Gastrocnemius medialis (tissue), 4 donors: ENCODE results near the gene SLC2A3. TPM values are rescaled to one million over a fixed set of nuclear protein-coding genes. Genes with fewer than 3 reads are reported as not detected.

ENCODE experiments used
- ATAC-seq, 2 donors: fragments of 150-250 bp; one replicate each; pipeline ENCODE4 v1.9.1; 2016
- DNase-seq, 2 donors: peaks; one replicate each; pipeline ENCODE4 v3.0.0-alpha.2; 2019
- H3K27ac ChIP-seq, 4 donors: fragments of 200-600 bp; sonication (generic); 1 replicate in 1 of 4; 2 replicates in 3 of 4; pipeline ENCODE4 v1.5.1; 2016 to 2018; ENCODE audit warnings: mild to moderate bottlenecking in 2 of 4, moderate library complexity in 1 of 4
- H3K27me3 ChIP-seq, 3 donors: fragments of 200-600 bp; sonication (generic) in 2 of 3; 1 replicate in 1 of 3; 2 replicates in 2 of 3; pipeline versions ENCODE4 v1.5.1 to v1.6.0; 2016 to 2019; ENCODE audit warnings: mild to moderate bottlenecking in 1 of 3, moderate library complexity in 1 of 3
- H3K36me3 ChIP-seq, 2 donors: fragments of 200-600 bp; sonication (generic) in 1 of 2; one replicate each; pipeline ENCODE4 v1.5.1; 2017 to 2018
- H3K4me1 ChIP-seq, 2 donors: fragments of 200-600 bp; sonication (generic) in 1 of 2; one replicate each; pipeline ENCODE4 v1.5.1; 2016 to 2017; ENCODE audit warnings: mild to moderate bottlenecking in 2 of 2
- H3K4me3 ChIP-seq, 4 donors: fragments of 200-600 bp; sonication (generic) in 3 of 4; 1 replicate in 1 of 4; 2 replicates in 3 of 4; pipeline ENCODE4 v1.5.1; 2016 to 2019; ENCODE audit warnings: mild to moderate bottlenecking in 2 of 4
- H3K9me3 ChIP-seq, 3 donors: fragments of 200-600 bp; sonication (generic) in 2 of 3; 1 replicate in 1 of 3; 2 replicates in 2 of 3; pipeline ENCODE4 v1.5.1; 2016 to 2019
- POLR2A ChIP-seq, 2 donors: fragments of 450-650 bp; IDR thresholded peaks; one replicate each; pipeline ENCODE4 v1.6.1; 2017; ENCODE audit warnings: antibody characterized with exemption in 2 of 2, mild to moderate bottlenecking in 2 of 2, moderate library complexity in 2 of 2
- in situ Hi-C, 4 donors: fragments of 200-750 bp; cut with MboI; loops; one replicate each; pipeline versions ENCODE4 v1.15.0 to v1.8.0; 2017; ENCODE audit warnings: low sequenced_read_pairs in 4 of 4
- intact Hi-C: fragments of 100-400 bp; cut with DNase I; formaldehyde crosslinking; loops from one replicate; pipeline ENCODE4 v1.15.1; 2023; ENCODE audit warnings: low total_unique reads
- total RNA-seq, 4 donors: library from RNA; depleted of rRNA; stranded (reverse); fragments of >200 nt; gene quantifications; one replicate each; pipeline versions ENCODE4 v1.1.0 to v1.2.3, GENCODE V29; 2016
- TF ChIP-seq, protein P1 (sequence below), 5 experiments: fragments of 450-650 bp in 3 of 5; fragments of 200-600 bp in 2 of 5; sonication (generic) in 2 of 5; IDR thresholded peaks in 4 of 5; conservative IDR thresholded peaks in 1 of 5; 1 replicate in 4 of 5; 2 replicates in 1 of 5; pipeline ENCODE4 v1.5.1; 2016 to 2019; ENCODE audit warnings: antibody characterized with exemption in 5 of 5, mild to moderate bottlenecking in 3 of 5, moderate library complexity in 3 of 5

Gene SLC2A3
- total RNA-seq, 4 donors from 2014 or later, result 19.3 to 27.2 (median 23.7) TPM

DNA sequence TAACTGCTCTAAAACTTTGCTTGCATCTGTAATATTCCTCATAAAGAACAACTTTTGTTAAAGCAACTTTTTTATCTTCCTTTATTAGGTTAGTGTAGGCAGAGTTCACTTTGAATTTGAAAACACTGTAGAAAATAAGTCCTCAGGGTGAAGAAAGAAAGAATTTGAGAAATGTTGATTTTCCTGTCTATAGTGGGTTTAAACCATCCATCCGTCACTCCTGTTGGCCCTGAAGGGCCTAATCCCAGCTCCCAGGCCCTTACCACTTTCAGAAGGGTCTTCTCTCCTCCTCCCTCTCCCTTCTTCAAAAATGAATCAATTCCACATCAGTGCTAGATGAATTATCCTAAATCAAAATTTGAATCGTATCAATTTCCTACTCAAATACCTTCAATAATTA is 4.9 kb upstream of the SLC2A3 start:
- H3K27me3 ChIP-seq, result no peaks in the 10 kb centered on the region
- no peaks in the 10 kb centered on the region for H3K9me3 ChIP-seq
- DNase-seq (no peak), ATAC-seq (no peak)
- peaks cover 0 to 3% of the 10 kb centered on the region in 2 donors for H3K4me1 ChIP-seq
- TF ChIP-seq, protein P1, sequence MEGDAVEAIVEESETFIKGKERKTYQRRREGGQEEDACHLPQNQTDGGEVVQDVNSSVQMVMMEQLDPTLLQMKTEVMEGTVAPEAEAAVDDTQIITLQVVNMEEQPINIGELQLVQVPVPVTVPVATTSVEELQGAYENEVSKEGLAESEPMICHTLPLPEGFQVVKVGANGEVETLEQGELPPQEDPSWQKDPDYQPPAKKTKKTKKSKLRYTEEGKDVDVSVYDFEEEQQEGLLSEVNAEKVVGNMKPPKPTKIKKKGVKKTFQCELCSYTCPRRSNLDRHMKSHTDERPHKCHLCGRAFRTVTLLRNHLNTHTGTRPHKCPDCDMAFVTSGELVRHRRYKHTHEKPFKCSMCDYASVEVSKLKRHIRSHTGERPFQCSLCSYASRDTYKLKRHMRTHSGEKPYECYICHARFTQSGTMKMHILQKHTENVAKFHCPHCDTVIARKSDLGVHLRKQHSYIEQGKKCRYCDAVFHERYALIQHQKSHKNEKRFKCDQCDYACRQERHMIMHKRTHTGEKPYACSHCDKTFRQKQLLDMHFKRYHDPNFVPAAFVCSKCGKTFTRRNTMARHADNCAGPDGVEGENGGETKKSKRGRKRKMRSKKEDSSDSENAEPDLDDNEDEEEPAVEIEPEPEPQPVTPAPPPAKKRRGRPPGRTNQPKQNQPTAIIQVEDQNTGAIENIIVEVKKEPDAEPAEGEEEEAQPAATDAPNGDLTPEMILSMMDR (IDR thresholded peaks at IDR 0.05 in 4 of 5, conservative IDR thresholded peaks at IDR 0.05 in 1 of 5), result no peak
- no peak for TF ChIP-seq POLR2A (IDR thresholded peaks at IDR 0.05)
- intact Hi-C loops, result no loop called here
- no peak overlapping the region for H3K27ac ChIP-seq
- no peaks in the 10 kb centered on the region for H3K36me3 ChIP-seq
- in situ Hi-C loops, result no loop called here
- H3K4me3 ChIP-seq, result no peak overlapping the region

DNA sequence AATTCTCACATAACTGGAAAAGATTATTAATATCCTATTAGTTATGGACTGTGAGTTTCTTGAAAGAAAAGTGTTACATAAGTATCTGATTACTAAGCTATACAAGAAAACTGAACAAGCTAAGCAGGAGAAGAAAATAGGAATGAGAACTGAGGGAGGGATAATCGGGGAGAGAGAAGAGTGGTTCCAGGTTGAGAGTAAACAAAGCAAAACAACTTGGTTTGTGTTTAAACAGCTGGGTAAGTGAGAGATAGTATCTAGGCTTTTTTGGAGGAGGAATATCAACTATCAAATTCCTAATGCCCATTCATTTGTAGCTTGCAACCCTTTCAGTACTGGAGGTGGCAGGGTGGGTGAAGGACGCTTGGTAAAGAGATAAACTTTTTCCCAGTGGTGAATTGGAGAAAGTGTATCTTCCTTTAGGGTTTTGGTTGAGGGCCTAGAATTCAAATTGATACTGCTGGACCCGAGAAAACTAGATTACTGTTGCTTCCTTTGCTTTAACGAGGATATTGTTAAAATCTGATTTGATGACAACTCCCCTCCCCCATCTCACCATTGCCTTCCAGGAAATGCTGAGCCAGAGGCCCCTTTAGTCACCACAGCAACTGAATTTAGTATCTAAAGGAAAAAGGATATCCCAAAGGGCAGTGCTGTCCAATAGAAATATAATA is 2.0 kb upstream of the SLC2A3 start:
- peak overlapping the region in 3 of 4 donors; percentile 28 to 40 (median 29) for H3K27ac ChIP-seq
- in situ Hi-C loops, result loop anchor here in 1 of 4 donors (10.0 kb wide), 1 partner anchor 57 kb away; no protein-coding TSS in a partner anchor
- TF ChIP-seq, protein P1 (IDR thresholded peaks at IDR 0.05 in 4 of 5, conservative IDR thresholded peaks at IDR 0.05 in 1 of 5), result no peak
- TF ChIP-seq POLR2A (IDR thresholded peaks at IDR 0.05), result no peak
- H3K36me3 ChIP-seq, result no peaks in the 10 kb centered on the region
- no peaks in the 10 kb centered on the region for H3K9me3 ChIP-seq
- ATAC-seq, result no peak
- DNase-seq, result no peak
- H3K4me3 ChIP-seq, result no peak overlapping the region
- peaks cover 0 to 6% (median 0%) of the 10 kb centered on the region in 3 donors for H3K27me3 ChIP-seq
- peaks cover 0 to 3% of the 10 kb centered on the region in 2 donors for H3K4me1 ChIP-seq
- intact Hi-C loops, result loop anchor here (5.0 kb wide), 1 partner anchor 34 kb away; no protein-coding TSS in a partner anchor

DNA sequence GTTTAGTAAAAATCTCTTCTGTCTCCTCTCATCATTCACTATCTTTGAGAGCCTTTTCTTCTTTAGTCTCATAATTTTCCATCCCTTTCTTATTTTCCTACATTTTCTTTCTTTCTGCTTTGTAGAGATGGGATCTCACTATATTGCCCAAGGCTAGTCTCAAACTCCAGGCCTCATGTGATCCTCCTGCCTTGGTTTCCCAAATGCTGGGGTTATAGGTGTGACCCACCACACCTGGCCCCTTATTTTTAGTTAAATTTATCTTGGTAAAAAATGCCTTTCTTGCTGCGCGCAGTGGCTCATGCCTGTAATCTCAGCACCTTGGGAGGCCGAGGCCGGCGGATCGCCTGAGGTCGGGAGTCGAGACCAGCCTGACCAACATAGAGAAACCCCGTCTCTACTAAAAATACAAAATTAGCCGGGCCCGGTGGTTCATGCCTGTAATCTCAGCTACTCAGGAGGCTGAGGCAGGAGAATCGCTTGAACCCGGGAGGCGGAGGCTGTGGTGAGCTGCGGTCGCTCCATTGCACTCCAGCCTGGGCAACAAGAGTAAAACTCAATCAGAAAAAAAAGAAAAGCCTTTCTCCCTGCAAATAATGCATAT is 996 bp downstream of the SLC2A3 start:
- Histone ChIP-seq H3K27ac (peak overlapping the region; percentile 78 to 88 (median 84)), H3K9me3 (no peaks in the 10 kb centered on the region), H3K36me3 (no peaks in the 10 kb centered on the region), H3K27me3 (peaks cover 0 to 6% (median 0%) of the 10 kb centered on the region in 3 donors), H3K4me1 (peaks cover 0 to 3% of the 10 kb centered on the region in 2 donors), H3K4me3 (peak overlapping the region; percentile 55 to 73 (median 62))
- in situ Hi-C loops, result loop anchor here in 1 of 4 donors (10.0 kb wide), 1 partner anchor 60 kb away; no protein-coding TSS in a partner anchor
- TF ChIP-seq, protein P1 (IDR thresholded peaks at IDR 0.05 in 4 of 5, conservative IDR thresholded peaks at IDR 0.05 in 1 of 5), result no peak
- no peak for TF ChIP-seq POLR2A (IDR thresholded peaks at IDR 0.05)
- no peak for DNase-seq
- intact Hi-C loops, result loop anchor here (5.0 kb wide), 1 partner anchor 37 kb away; no protein-coding TSS in a partner anchor
- ATAC-seq, result no peak

DNA sequence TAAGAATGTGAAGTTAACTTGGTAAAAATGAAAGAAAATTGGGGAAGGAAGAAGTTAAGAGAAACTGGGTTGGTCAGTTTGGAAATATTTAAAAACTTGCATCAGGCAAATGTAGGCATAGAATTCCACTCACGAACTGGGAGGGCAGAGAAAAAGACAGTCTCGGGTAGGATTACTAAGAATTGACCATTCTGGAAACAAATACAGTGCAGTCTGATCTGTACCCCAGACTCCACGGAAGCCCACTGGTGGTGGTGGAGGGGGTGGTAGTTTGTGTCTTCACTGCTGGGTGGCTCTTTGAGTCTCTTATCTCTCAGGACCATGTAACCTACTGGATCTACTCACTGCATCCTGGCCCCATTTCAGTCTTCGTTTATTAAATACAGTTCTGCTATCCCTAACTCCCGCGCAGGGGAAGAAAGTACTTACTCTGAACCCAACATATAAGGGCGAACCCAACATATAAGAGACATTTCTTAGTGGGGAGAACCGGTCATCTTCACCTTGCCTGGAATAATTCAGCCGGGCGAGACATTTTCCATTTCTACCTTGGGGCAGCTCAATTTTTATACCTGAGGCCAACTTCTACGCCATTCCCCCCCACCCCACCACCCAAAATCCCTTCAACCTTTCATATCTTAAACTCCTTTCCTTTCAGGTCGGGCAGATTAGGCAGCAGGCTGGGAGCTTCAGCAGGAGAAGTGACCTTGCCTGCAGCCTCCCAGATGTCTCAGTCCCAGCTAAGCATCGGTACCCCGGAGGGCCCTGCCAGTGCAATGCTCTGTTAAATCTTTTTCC is 1.7 kb downstream of the SLC2A3 start:
- ATAC-seq (no peak), DNase-seq (no peak)
- Histone ChIP-seq H3K4me3 (peak overlapping the region; percentile 55 to 73 (median 62)), H3K36me3 (no peaks in the 10 kb centered on the region), H3K27me3 (peaks cover 0 to 6% (median 0%) of the 10 kb centered on the region in 3 donors), H3K27ac (peak overlapping the region; percentile 78 to 88 (median 84)), H3K4me1 (peaks cover 0 to 4% of the 10 kb centered on the region in 2 donors), H3K9me3 (no peaks in the 10 kb centered on the region)
- in situ Hi-C loops (loop anchor here in 1 of 4 donors (10.0 kb wide), 1 partner anchor 61 kb away; no protein-coding TSS in a partner anchor), intact Hi-C loops (no loop called here)
- no peak for TF ChIP-seq POLR2A (IDR thresholded peaks at IDR 0.05)
- TF ChIP-seq, protein P1 (IDR thresholded peaks at IDR 0.05 in 4 of 5, conservative IDR thresholded peaks at IDR 0.05 in 1 of 5), result no peak
